Liver (tissue), 9 donors: Measurements from ENCODE around the gene ECHS1. TPM values are rescaled to one million over a fixed set of nuclear protein-coding genes. Genes with fewer than 3 reads are reported as not detected.

Experiments
- DNase-seq: peaks from one replicate; pipeline ENCODE4 v3.0.0-alpha.2; 2017; ENCODE audit warnings: low spot score
- H3K27ac ChIP-seq, 2 donors: one replicate each; pipeline ENCODE4 v1.7.0; 2013; ENCODE audit warnings: inconsistent platforms in 2 of 2, low read length in 2 of 2, control low read depth in 1 of 2, low read depth in 1 of 2, mild to moderate bottlenecking in 1 of 2
- H3K27me3 ChIP-seq, 4 donors: one replicate each; pipeline versions ENCODE4 v1.6.1 to v1.7.0; 2013; ENCODE audit warnings: low read length in 3 of 4, inconsistent platforms in 1 of 4, mild to moderate bottlenecking in 1 of 4, moderate library complexity in 1 of 4; ENCODE audit not compliant: control insufficient read depth in 4 of 4, insufficient read depth in 4 of 4
- H3K36me3 ChIP-seq, 4 donors: one replicate each; pipeline versions ENCODE4 v1.6.1 to v1.7.0; 2013; ENCODE audit warnings: low read length in 3 of 4, mild to moderate bottlenecking in 3 of 4, low read depth in 1 of 4, moderate library complexity in 1 of 4; ENCODE audit not compliant: control insufficient read depth in 4 of 4, insufficient read depth in 3 of 4
- H3K4me1 ChIP-seq, 4 donors: one replicate each; pipeline versions ENCODE4 v1.6.1 to v1.7.0; 2013; ENCODE audit warnings: low read length in 3 of 4, mild to moderate bottlenecking in 3 of 4, moderate library complexity in 1 of 4; ENCODE audit not compliant: control insufficient read depth in 4 of 4, insufficient read depth in 4 of 4
- H3K4me3 ChIP-seq, 3 donors: one replicate each; pipeline versions ENCODE4 v1.6.1 to v1.7.0; 2013; ENCODE audit warnings: low read length in 3 of 3, control low read depth in 1 of 3, low read depth in 1 of 3, mild to moderate bottlenecking in 1 of 3
- H3K9ac ChIP-seq, 2 donors: one replicate each; pipeline ENCODE4 v1.7.0; 2013; ENCODE audit warnings: low read length in 2 of 2, mild to moderate bottlenecking in 2 of 2, moderate library complexity in 2 of 2, control low read depth in 1 of 2, low read depth in 1 of 2
- H3K9me3 ChIP-seq, 4 donors: one replicate each; pipeline versions ENCODE4 v1.6.1 to v1.7.0; 2013; ENCODE audit warnings: low read length in 3 of 4; ENCODE audit not compliant: control insufficient read depth in 4 of 4
- FOXA1 ChIP-seq: IDR thresholded peaks from 2 replicates; pipeline ENCODE4 v1.6.1; 2016; ENCODE audit warnings: antibody characterized with exemption
- FOXA2 ChIP-seq: IDR thresholded peaks from 2 replicates; pipeline ENCODE4 v1.6.1; 2016; ENCODE audit warnings: antibody characterized with exemption
- GABPA ChIP-seq, 2 donors: IDR thresholded peaks in 1 of 2; conservative IDR thresholded peaks in 1 of 2; 2 replicates each; pipeline ENCODE4 v1.6.1; 2016; ENCODE audit warnings: antibody characterized with exemption in 2 of 2, mild to moderate bottlenecking in 1 of 2, moderate library complexity in 1 of 2
- HNF4G ChIP-seq: IDR thresholded peaks from 2 replicates; pipeline ENCODE4 v1.6.1; 2016; ENCODE audit warnings: antibody characterized with exemption
- JUND ChIP-seq, 2 donors: IDR thresholded peaks; 2 replicates each; pipeline ENCODE4 v1.6.1; 2016; ENCODE audit warnings: antibody characterized with exemption in 2 of 2
- NR2F2 ChIP-seq: IDR thresholded peaks from 2 replicates; pipeline ENCODE4 v1.6.1; 2016; ENCODE audit warnings: antibody characterized with exemption
- RXRA ChIP-seq, 2 donors: IDR thresholded peaks; 2 replicates each; pipeline ENCODE4 v1.6.1; 2017 to 2018; ENCODE audit warnings: antibody characterized with exemption in 2 of 2, mild to moderate bottlenecking in 1 of 2
- SP1 ChIP-seq: IDR thresholded peaks from 2 replicates; pipeline ENCODE4 v1.6.1; 2018; ENCODE audit warnings: antibody characterized with exemption, mild to moderate bottlenecking
- TAF1 ChIP-seq: conservative IDR thresholded peaks from 2 replicates; pipeline ENCODE4 v1.6.1; 2016; ENCODE audit warnings: antibody characterized with exemption, mild to moderate bottlenecking
- YY1 ChIP-seq: IDR thresholded peaks from 2 replicates; pipeline ENCODE4 v1.6.1; 2016; ENCODE audit warnings: antibody characterized with exemption, mild to moderate bottlenecking
- WGBS: extraction: QIAGEN DNeasy Blood & Tissue Kit; methylation state at CpG from one replicate; pipeline ENCODE4 v1.1.7; 2013; 5-methylcytosine and 5-hydroxymethylcytosine counted together
- polyA plus RNA-seq, 2 donors: library from polyadenylated mRNA; stranded (reverse) in 1 of 2; unstranded in 1 of 2; fragments of 200-250 nt in 1 of 2; fragments of >200 nt in 1 of 2; fragmentation: Nextera tagmentation in 1 of 2; extraction: Ambion mirVana in 1 of 2; gene quantifications; one replicate each; pipeline versions ENCODE4 v1.2.1 to v1.2.3, GENCODE V29; 2013 to 2015
- total RNA-seq, 2 donors: library from RNA; depleted of rRNA; stranded (reverse); fragments of >200 nt; gene quantifications; one replicate each; pipeline ENCODE4 v1.2.3, GENCODE V29; 2014
- TF ChIP-seq, protein P1 (sequence below): IDR thresholded peaks from 2 replicates; pipeline ENCODE4 v1.6.1; 2016; ENCODE audit warnings: antibody characterized with exemption, mild to moderate bottlenecking
- TF ChIP-seq, protein P2 (sequence below): IDR thresholded peaks from 2 replicates; pipeline ENCODE4 v1.6.1; 2016; ENCODE audit warnings: antibody characterized with exemption
- donor health status: healthy.
- donor health status: healthy.
- donor health status: healthy.
- donor health status: healthy.
- donor health status: healthy.

ECHS1 gene
- total and polyA plus RNA-seq, 4 donors: 41.5 to 849 (median 354) TPM

DNA sequence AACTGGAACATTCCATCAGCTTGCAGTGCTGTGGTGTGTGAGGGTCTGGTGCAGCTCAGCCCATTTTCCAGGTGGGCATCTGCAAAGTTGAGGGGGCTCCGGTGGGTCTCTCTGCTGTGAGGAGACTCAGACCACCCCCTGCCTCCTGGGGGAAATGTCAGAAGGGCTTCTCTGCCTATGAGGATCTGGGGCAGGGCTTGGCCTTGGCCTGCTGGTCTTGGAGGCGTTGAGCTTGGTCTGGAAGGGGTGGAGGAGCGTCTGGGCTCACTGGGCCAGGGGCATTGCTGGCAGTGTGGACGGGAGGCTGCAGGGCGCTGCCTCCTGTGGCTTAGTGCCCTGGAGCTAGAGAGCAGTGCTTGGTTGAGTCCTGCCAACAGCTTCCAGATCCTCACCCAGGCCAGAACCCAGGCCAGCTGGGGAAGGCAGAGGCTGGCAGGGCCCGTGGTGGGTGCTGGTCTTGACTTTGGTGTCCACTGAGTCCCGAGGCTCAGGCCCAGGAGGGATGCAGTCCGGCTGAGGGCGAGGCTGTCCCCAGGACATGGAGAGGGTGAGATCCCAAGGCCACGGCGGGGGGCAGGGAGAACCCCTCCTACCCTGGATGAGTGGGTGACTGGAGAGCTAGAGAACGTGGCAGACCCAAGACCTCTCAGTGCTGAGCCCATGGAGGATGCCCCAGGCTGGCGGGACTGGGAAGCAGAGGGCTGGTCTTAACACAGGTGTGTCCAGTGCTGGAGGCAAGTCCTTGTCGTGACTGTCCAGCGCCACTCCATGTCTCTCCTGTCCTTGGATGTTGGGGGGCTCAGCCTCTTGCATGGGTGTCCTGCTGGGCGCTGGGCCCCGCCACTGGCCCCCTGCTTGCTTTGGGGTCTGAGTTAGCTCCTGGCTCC is 48.4 kb upstream of the ECHS1 start (continued):
- TF ChIP-seq, protein P1, sequence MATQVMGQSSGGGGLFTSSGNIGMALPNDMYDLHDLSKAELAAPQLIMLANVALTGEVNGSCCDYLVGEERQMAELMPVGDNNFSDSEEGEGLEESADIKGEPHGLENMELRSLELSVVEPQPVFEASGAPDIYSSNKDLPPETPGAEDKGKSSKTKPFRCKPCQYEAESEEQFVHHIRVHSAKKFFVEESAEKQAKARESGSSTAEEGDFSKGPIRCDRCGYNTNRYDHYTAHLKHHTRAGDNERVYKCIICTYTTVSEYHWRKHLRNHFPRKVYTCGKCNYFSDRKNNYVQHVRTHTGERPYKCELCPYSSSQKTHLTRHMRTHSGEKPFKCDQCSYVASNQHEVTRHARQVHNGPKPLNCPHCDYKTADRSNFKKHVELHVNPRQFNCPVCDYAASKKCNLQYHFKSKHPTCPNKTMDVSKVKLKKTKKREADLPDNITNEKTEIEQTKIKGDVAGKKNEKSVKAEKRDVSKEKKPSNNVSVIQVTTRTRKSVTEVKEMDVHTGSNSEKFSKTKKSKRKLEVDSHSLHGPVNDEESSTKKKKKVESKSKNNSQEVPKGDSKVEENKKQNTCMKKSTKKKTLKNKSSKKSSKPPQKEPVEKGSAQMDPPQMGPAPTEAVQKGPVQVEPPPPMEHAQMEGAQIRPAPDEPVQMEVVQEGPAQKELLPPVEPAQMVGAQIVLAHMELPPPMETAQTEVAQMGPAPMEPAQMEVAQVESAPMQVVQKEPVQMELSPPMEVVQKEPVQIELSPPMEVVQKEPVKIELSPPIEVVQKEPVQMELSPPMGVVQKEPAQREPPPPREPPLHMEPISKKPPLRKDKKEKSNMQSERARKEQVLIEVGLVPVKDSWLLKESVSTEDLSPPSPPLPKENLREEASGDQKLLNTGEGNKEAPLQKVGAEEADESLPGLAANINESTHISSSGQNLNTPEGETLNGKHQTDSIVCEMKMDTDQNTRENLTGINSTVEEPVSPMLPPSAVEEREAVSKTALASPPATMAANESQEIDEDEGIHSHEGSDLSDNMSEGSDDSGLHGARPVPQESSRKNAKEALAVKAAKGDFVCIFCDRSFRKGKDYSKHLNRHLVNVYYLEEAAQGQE: no peak
- TF ChIP-seq YY1: no peak
- TF ChIP-seq TAF1: no peak
- TF ChIP-seq RXRA (IDR thresholded peaks at IDR 0.05): no peak

DNA sequence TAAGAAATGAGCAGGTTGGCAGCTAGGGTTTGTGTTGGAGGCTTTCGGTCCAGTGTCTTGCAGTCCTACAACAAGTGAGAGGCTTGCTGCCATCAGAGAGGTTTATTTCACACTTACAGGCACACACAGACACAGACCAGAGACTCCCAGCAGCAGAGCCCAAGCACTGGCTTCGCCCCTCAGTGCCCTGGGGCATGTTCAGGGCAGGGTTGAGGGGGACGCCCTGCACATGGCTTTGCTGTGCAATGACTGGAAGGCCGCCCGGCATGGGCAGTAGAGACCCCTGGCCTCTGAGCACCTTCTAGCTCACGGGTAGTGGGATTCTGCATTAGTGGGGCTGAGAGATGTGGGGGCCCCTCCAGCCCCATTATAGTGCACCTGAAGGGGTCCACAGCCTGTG is 47.4 kb upstream of the ECHS1 start:
- H3K4me1 ChIP-seq: peaks cover 0 to 10% (median 4%) of the 10 kb centered on the region in 4 donors
- no peak for DNase-seq
- H3K36me3 ChIP-seq: peaks cover 0 to 11% (median 7%) of the 10 kb centered on the region in 4 donors
- no peaks in the 10 kb centered on the region for H3K9me3 ChIP-seq
- 94% methylated on average over 6 of the region's 6 CpGs for WGBS
- H3K27me3 ChIP-seq: peaks cover 0 to 3% (median 0%) of the 10 kb centered on the region in 4 donors
- H3K4me3 ChIP-seq: no peak overlapping the region
- TF ChIP-seq RXRA (IDR thresholded peaks at IDR 0.05): no peak
- no peak overlapping the region for H3K9ac ChIP-seq
- H3K27ac ChIP-seq: no peak overlapping the region

DNA sequence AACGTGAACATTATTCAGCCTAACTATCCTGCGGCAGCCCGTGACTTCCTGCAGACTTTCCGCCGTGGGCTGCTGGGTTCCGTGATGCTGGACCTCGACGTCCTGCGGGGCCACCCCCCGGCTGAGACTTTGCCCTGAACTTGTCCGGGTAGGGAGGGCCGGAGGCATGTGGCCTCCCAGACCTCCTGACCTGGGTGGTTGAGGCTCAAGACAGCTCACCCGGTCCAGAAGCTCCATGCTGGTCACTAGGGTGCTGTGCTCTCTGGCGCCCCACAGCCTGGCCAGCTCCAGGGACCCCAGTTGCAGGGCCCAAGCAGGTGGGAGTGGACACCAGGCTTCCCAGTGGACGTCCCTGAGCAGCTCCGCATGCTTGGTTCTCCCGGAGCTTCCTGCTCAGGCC is 46.9 kb upstream of the ECHS1 start:
- H3K27me3 ChIP-seq: peaks cover 0 to 3% (median 0%) of the 10 kb centered on the region in 4 donors
- H3K9ac ChIP-seq: no peak overlapping the region
- H3K4me1 ChIP-seq: peaks cover 0 to 10% (median 4%) of the 10 kb centered on the region in 4 donors
- peaks cover 5 to 16% (median 9%) of the 10 kb centered on the region in 4 donors for H3K36me3 ChIP-seq
- WGBS: 96% methylated on average over 17 of the region's 17 CpGs
- no peak overlapping the region for H3K4me3 ChIP-seq
- H3K9me3 ChIP-seq: no peaks in the 10 kb centered on the region
- TF ChIP-seq SP1: no peak
- TF ChIP-seq FOXA1: no peak
- TF ChIP-seq, protein P2, sequence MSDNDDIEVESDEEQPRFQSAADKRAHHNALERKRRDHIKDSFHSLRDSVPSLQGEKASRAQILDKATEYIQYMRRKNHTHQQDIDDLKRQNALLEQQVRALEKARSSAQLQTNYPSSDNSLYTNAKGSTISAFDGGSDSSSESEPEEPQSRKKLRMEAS: no peak
- no peak for TF ChIP-seq HNF4G
- TF ChIP-seq FOXA2: no peak
- no peak for TF ChIP-seq RXRA (IDR thresholded peaks at IDR 0.05)
- TF ChIP-seq NR2F2: no peak
- TF ChIP-seq, protein P1: no peak
- TF ChIP-seq YY1: no peak
- no peak for TF ChIP-seq GABPA (IDR thresholded peaks at IDR 0.05 in 1 of 2, conservative IDR thresholded peaks at IDR 0.05 in 1 of 2)
- no peak for TF ChIP-seq JUND (IDR thresholded peaks at IDR 0.05)
- H3K27ac ChIP-seq: no peak overlapping the region
- no peak for DNase-seq
